Measurements from ENCODE around the gene EXT2.

The EXT2 gene

DNA sequence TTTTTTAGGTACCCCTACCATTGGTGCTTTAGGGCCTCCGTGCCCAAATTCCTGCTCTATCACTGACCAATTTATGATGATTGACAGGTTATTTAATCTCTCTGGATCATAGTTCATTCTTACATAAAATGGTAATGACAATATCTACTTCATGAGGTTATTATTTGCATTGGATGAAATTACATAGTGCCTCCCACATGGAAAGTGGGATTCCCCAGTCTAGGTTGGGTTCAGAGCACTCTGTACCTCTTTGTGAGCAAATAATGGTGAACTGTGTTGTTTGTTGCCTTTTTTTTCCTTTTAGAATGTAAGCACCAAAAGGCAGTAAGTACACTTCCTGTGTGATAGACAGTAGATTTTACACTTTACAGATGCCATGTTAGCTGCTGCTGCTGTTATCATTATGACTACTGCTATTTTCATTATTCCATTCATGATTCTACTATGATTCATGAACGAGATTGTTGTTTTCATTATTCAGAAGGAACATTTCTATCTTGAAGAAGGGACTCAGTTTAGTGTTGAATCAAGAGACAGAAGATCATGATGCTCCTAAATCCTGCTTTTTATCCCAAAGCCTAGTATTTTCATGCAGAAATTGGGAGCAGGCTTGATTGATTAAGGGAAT is 113.6 kb downstream of the EXT2 start:
- DNase-seq = no peak

DNA sequence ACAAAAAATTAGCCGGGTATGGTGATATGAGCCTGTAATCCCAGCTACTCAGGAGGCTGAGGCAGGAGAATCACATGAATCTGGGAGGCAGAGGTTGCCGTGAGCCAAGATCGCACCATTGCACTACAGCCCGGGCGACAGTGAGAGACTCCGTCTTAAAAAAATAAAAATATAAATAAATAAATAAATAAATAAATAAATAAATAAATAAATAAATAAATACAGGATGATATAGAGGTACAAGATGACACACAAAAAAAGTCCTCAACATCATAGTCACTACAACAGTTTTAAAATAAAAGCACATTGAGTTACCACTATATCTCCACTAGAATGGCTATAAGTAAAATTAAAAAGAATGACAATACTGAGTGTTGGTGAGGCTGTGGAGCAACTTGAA is 116.7 kb downstream of the EXT2 start:
- DNase-seq = no peak

DNA sequence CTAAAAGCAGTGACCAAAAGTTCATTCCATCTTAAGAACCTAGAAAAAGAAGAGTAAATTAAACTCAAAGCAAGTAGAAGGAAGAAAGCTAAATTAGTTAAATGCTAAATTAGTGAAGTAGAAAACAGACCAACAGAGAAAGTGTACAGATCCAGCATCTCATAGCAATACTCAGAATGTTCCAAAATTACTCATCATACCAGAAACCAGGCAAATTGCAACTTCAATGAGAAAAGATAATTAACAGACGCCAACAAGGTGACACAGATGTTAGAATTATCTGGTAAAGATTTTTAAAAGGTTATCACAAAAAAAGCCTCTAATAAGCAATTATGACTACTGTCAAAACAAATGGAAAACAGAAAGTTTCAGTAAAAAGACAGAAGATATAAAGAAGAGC is 117.7 kb downstream of the EXT2 start:
- DNase-seq = no peak

GRCh38 chr11:44217432-44217831 is 122.0 kb downstream of the EXT2 start:
- no peak for DNase-seq

DNA sequence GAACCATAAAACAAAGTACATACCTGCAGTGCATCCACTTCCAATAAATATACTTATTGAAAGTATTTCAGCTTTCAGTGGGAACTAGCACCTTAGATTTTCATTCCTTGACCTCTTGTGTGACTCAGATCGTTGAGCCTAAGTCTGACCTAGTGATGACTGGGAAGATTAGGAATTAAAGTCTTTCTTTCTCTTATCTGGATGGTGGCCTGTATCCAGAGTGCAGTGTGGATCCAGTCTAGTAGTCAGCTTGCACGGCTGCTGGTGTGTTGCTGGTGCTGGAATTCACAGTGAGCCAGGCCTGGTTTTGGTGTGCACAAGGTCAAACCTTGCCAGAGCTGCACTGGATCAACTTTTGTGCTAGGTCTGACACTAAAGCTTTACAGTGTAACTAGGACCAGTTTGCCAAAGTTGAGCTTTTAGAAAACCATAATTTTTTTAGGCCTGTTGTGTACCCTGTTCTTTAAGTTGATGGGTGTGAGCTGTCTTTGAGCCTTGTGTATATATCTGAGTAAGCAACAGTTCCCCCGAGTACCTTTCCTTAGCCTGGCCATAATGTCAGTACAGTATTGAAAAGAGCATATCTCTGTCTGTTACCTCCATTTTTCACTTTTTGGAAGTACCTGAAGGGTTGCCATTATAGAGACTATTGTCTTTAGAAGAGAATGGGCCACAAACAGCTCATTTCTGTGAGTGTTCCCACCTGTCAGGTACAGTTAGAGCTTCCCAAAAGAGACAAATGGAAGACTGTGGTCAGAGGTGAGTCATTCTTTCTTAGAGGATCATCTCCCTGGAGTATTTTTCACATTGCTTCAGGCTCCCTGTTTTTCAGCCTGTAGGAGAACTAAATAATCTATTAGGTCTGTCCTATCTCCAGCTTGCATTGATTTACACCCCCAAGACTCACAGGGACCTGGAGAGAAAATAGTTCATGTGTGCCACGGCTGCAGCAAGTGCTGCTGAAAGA is 124.6 kb downstream of the EXT2 start:
- no peak for DNase-seq

GRCh38 chr11:44221456-44221855 is 126.0 kb downstream of the EXT2 start:
- no peak for DNase-seq

GRCh38 chr11:44221992-44222391 is 126.5 kb downstream of the EXT2 start:
- no peak for DNase-seq

DNA sequence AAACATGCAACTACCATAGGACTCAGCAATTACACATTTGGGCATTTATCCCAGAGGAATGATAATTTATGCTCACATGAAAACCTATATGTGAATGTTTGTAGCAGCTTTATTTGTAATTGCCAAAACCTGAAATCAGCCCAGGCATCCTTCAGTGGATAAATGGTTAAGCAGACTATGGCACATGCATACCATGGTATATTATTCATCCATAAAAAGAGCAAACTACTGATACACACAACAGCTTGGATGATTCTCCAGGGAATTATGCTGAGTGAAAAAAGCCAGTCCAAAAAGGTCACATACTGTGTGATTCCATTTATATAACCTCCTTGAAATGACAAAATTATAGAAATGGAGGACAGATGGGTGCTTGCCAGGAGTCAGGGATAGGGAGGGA is 127.8 kb downstream of the EXT2 start:
- no peak for DNase-seq

DNA sequence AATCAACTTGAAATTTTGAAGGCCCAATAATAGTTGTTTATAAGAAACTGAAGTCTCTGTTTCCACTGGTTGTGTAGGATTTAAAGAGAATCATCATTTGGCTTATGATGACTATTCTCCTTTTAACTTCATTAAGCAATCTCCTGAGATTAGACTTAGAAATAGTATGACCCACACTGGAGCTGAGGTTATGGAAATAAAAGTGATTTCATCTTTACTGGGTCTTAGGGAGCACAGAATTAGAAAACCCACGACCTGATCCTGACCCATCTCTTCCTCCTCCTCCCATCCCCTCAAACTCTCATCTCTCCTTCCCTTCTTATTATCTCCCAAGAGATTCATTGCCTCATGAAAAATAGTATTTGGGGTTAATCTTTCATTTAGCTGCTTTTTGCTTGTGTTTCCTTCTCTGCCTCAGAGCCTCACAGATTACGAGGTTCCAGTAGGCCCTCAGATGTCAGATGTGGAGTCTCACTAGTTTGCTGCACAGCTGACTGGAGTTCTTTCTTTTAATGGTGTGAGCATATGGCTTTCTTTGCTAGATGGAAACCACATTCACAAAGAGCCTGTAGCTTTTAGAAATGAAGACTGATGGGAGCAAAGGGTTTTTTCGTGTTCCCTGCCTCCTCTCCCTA is 129.5 kb downstream of the EXT2 start:
- no peak for DNase-seq

DNA sequence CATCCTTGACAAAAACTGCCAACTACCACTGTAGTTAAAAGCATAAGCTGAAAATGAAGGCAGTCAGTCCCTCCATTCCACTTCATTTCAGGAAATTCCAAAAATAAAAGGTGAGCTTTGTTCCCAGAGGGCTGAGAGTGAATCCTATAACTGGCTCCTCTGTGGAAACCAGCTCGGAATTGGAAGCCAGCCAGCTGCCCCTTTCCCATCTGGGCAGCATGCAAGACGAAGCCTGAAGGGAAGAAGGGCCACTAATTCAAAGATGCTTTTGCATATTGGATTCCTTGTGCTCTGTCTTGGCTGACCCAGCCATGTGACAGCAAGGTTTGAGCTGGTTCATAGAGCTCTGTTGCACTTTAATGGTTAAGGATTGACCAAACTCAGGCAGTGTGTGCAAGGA is 131.0 kb downstream of the EXT2 start:
- DNase-seq = no peak

GRCh38 chr11:44226945-44227344 is 131.5 kb downstream of the EXT2 start:
- no peak for DNase-seq

DNA sequence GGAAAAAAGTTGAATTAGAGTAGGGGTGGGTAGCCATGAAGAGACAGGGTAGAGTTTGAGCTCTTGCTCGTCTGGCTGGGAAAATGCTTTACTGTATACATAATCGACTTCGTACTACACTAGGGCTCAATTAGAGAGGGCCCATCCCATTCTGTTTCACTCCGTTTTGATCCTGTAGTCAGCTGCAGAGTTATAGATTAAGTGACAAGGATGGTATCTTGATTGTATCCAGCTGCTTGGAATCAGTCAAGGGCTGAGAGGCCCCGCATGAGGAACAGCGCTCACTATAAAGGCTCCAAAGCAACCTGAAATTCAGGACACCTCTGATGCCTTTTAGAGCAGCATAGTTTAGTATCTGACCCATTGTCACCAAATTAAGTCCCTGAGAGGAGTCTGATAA is 132.9 kb downstream of the EXT2 start:
- no peak for DNase-seq

- DNase-seq = no peak
These were observed 133.6 kb downstream of the EXT2 start for GRCh38 chr11:44229098-44229497.

DNA sequence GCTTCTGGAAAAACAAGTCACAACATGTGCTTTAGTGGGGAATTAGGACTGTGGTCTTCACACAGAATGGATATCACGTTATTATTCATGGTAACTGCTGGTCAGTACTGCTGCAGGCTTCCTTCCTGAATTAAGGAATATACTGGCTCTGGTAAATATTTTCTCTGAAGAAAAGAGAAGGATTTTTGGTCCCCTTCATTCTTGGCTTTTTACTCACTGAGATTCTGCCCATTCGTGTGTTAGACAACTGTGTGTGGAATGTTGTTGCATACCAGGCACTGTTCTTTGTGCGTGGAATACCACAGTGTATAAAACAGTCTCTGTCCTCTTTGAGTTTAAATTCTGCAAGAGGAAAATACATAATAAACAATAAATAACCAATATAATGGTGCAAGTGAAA is 134.1 kb downstream of the EXT2 start:
- DNase-seq = no peak

- DNase-seq = no peak
These were observed 140.3 kb downstream of the EXT2 start for GRCh38 chr11:44235765-44236201.

DNA sequence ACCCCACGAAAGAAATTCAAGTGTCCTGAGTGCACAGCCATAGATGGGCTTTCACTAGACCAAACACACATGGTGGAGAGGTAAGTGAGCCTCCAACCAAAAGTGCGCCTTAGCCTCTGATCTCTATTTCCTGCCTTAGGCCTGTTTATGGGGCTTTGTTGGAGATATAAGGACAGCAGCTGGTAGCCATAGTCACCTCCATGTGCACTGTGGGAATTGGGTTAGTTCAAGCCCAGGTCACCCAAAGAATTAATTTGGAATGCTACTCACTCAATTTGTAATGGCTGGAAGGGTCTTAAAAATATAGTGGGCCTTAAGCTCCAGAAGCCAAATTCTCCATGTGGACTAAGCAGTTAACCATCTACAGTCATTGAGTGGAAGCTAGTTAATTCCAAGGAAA is 140.8 kb downstream of the EXT2 start:
- DNase-seq = no peak

- DNase-seq = no peak
These were observed 141.7 kb downstream of the EXT2 start for GRCh38 chr11:44237156-44237555.

DNA sequence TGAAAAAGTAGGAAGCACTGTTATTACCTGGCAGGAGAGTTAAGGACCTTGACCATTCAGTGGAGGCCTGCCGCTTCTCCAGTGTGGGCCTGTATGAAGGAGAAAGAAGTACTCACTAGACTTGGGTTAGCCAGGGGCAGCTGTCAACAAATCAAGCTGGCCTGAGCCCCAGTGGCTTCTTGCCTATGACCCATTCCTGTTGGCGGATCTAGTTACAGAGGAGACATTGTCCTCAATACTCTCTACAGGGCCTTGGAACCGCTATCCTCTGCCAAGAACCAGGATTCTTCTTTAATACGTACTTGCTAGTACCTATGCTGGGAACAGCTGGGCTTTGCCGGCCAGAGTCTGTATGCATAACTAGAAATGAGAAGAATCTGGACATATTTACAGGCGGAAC is 146.4 kb downstream of the EXT2 start:
- no peak for DNase-seq

- no peak for DNase-seq
These were observed 147.6 kb downstream of the EXT2 start for GRCh38 chr11:44243086-44243485.

GRCh38 chr11:44243595-44244343 is 148.3 kb downstream of the EXT2 start:
- DNase-seq = no peak

DNA sequence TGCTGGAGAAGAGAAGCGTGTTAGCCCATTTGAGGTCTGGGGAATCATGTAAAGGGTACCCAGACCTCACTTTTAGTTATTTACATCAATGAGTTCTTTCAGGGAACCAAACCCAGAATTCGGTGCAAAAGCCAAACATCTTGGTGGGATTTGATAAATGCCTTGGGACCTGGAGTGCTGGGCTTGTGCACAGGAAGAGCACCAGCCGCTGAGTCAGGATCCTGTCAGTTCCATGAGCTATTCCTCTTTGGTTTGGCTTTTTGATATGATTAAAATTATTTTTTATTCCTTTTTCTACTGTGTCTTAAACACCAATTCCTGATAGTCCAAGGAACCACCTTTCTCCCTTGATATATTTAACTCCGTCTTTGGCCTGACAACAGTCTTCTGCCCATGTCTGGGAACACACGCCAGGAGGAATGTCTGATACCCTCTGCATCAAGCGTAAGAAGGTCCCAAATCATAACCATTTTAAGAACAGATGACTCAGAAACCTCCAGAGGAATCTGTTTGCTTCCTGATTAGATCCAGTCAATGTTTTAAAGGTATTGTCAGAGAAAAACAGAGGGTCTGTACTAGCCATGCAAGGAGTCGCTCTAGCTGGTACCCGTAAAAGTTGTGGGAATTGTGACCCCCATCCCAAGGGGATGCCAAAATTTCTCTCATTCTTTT is 149.3 kb downstream of the EXT2 start:
- no peak for DNase-seq

DNA sequence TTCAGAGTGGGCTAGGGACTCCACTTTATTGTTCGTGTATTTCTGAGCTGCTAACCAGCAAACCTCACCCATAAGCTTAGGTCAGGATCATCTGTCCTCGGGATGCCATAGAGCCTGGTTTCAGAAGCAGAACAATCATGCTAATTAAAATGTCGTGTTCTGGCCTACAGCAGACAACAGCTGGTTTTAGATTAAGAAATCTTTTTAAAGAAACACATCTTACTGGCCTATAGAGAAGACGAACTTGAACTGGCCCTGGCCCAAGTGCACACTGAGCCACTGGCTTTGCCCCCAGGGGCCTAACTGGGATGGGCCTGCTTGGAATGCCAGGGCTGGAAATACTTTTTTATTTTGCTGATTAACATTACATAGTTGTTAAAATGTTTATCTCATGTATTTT is 151.2 kb downstream of the EXT2 start:
- DNase-seq = no peak

GRCh38 chr11:44247508-44247907 is 152.0 kb downstream of the EXT2 start:
- DNase-seq = no peak

All from activated effector memory CD4-positive, alpha-beta T cell treated with Interleukin-2 at 50 U/mL for 16 hours (primary cell).